ENCODE data around the gene MRPL40.
"Not testable (repeated sequence)": the region's sequence is repeated elsewhere in the genome, so short reads cannot be mapped to it uniquely, and the experiment has no call there.

GRCh38 chr22:19445279-19445982 lies 13.1 kb downstream of the MRPL40 start:
- TF ChIP-seq E2F8 (IDR thresholded peaks at IDR 0.05; ENCODE audit: low read depth, partially characterized antibody); CTCF (IDR thresholded peaks at IDR 0.05 in 2 of 3, conservative IDR thresholded peaks at IDR 0.05 in 1 of 3; ENCODE audit: control insufficient read depth in 2 of 3, extremely low read depth in 1 of 3, insufficient read depth in 1 of 3, low read depth in 3 of 3, low read length in 3 of 3); KDM1A (IDR thresholded peaks at IDR 0.05; ENCODE audit: borderline replicate concordance); ELK1 (IDR thresholded peaks at IDR 0.05; ENCODE audit: low read depth, low read length); ESRRA (IDR thresholded peaks at IDR 0.05; ENCODE audit: low read length): not testable (repeated sequence)
